GM12892 (cell line): Measurements from ENCODE around the gene PPP1R15B.

Experiments used
- DNase-seq: peaks from one replicate; pipeline ENCODE4 v3.0.0; 2011; ENCODE audit not compliant: insufficient read length
- FAIRE-seq: peaks from 2 replicates; lab custom pipeline; 2011; peaks lifted over from hg19 to GRCh38; lab: Jason Lieb, UNC
- POLR2A ChIP-seq: IDR thresholded peaks from 2 replicates; pipeline ENCODE4 v1.6.1; 2011; ENCODE audit warnings: low read depth, low read length, control low read depth
- POLR2AphosphoS5 ChIP-seq: IDR thresholded peaks from 2 replicates; pipeline ENCODE4 v1.6.1; 2011; ENCODE audit warnings: low read depth, low read length, control low read depth
- TAF1 ChIP-seq: IDR thresholded peaks from 2 replicates; pipeline ENCODE4 v1.6.1; 2011; ENCODE audit warnings: low read depth, mild to moderate bottlenecking, control low read depth, low read length, borderline replicate concordance

PPP1R15B gene

GRCh38 chr1:204382714-204383083 lies 28.9 kb downstream of the PPP1R15B start:
- no peak for DNase-seq
- no peak for FAIRE-seq
- TF ChIP-seq TAF1 (no peak), POLR2AphosphoS5 (no peak), POLR2A (no peak)

GRCh38 chr1:204380293-204380831 lies 31.3 kb downstream of the PPP1R15B start:
- no peak for TF ChIP-seq POLR2AphosphoS5
- TF ChIP-seq POLR2A = no peak
- DNase-seq (no peak), FAIRE-seq (no peak)

DNA sequence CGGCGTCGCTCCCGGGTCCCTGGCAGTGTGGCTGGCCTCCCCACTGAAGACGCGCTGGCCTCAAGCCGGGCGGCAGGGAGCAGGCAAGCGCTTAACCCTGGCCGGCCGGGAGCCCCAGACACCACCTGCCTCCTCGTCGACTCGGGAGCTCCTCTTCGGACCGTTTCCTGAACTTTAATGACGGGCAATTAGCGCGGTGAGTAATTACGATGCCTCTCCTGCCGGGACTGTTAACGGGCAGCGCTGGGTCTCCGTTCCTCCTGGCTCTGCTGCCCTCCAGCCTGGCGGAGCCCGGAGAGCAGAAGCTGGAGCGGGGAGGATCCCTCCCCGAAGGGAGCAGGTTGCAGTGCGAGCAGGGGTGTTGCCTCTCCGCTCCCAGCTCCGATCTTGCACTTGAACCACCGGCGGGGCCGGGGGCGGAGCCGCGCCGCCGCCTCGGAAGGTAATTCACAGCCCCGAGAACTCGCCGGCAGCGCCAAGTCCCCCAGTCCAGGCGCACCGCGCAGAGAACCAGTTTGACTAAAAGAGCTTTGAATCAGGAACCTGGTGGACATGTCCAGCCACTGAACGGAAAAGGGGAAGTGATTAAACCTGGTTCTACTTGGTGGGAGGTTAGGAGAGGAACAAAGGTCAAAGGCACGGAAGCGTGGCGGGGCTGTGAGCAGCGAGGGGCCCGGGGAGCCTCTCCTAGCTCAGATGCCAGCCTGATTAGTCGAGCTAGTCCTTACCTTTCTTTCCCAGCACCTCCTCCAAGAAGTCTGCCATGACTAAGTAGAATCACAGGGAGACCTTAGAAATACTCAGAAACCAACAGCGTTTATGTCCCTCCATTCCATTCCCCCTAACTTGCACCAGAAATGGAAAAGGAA lies 33.6 kb downstream of the PPP1R15B start:
- DNase-seq (no peak), FAIRE-seq (no peak)
- no peak for TF ChIP-seq TAF1
- TF ChIP-seq POLR2A = no peak
- TF ChIP-seq POLR2AphosphoS5 = no peak

GRCh38 chr1:204376919-204377799 lies 34.5 kb downstream of the PPP1R15B start:
- FAIRE-seq (no peak), DNase-seq (no peak)
- TF ChIP-seq POLR2AphosphoS5 = no peak
- TF ChIP-seq TAF1 = no peak
- no peak for TF ChIP-seq POLR2A

- DNase-seq (no peak), FAIRE-seq (no peak)
- TF ChIP-seq TAF1 = no peak
- no peak for TF ChIP-seq POLR2A
- no peak for TF ChIP-seq POLR2AphosphoS5
Measured at GRCh38 chr1:204376465-204376864, 35.2 kb downstream of the PPP1R15B start.

- TF ChIP-seq POLR2A (no peak), TAF1 (no peak), POLR2AphosphoS5 (no peak)
- no peak for DNase-seq
Measured at GRCh38 chr1:204373911-204374310, 37.7 kb downstream of the PPP1R15B start.

DNA sequence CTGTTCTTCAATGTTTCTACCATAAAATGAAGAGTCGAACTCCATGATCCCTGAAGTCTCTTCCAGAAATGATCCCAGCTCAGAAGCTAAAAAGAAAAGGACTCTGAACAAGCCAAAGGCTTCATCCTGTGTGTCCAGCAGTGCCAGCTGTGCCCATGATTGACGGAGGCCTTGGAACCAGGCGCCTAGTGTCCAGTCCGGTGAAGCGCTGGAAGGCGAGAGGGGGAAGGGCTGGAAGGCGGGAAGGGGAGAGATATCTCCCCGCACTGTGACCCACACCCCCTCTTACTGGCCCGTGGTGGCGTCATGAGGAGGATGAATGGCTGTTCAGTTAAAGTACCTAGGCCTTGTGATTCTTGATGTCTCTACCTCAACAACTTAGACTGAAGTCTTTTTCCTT lies 41.4 kb downstream of the PPP1R15B start:
- DNase-seq (no peak), FAIRE-seq (no peak)
- no peak for TF ChIP-seq POLR2A
- TF ChIP-seq POLR2AphosphoS5 = no peak
- no peak for TF ChIP-seq TAF1

More at GRCh38 chr1:204373911-204374310, 37.7 kb downstream of the PPP1R15B start:
- FAIRE-seq = no peak

- FAIRE-seq = no peak
- TF ChIP-seq TAF1 (no peak), POLR2A (no peak), POLR2AphosphoS5 (no peak)
Measured at GRCh38 chr1:204368996-204369726, 42.5 kb downstream of the PPP1R15B start.

GRCh38 chr1:204367956-204368355 lies 43.7 kb downstream of the PPP1R15B start:
- FAIRE-seq (no peak), DNase-seq (no peak)
- TF ChIP-seq POLR2AphosphoS5 (no peak), POLR2A (no peak), TAF1 (no peak)

More at GRCh38 chr1:204368996-204369726, 42.5 kb downstream of the PPP1R15B start:
- no peak for DNase-seq

DNA sequence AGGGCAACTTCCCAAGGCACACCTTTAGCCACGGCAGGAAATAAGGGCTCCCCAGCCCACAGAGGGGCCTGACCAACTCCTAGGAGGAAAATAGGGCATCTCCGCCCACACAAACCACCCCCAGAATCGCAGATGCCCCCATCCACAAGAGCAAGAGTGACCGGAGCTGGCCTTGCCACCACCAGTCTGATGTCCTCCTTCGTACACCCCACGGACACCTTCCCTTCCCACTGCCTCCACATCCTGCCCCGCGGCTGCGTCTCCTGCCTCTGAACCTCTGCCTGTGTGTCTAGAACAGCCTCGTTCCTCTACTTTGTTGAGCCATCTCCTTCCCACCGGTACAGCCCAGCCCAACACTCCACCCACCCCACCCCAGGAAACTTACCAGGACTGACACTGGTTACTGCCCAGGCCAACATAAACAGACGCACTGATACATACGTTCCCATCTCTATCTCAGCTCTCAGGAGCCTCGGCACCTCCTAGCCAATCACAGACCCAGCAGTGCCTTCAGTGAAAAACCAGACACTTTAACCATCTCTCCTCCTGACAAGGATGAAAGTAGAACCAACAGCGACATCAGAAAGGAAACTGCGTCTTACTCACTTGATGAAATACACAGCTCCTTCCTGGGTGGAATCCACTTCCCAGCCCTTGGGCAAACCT lies 44.3 kb downstream of the PPP1R15B start:
- no peak for FAIRE-seq
- no peak for DNase-seq
- no peak for TF ChIP-seq TAF1
- TF ChIP-seq POLR2A = no peak
- no peak for TF ChIP-seq POLR2AphosphoS5
